ENCODE results near the gene TNIP2. TPM values are rescaled to one million over a fixed set of nuclear protein-coding genes. Genes with fewer than 3 reads are reported as not detected.

The TNIP2 gene
- total RNA-seq, 1 experiment from 2014 or later: 41.0 TPM

DNA sequence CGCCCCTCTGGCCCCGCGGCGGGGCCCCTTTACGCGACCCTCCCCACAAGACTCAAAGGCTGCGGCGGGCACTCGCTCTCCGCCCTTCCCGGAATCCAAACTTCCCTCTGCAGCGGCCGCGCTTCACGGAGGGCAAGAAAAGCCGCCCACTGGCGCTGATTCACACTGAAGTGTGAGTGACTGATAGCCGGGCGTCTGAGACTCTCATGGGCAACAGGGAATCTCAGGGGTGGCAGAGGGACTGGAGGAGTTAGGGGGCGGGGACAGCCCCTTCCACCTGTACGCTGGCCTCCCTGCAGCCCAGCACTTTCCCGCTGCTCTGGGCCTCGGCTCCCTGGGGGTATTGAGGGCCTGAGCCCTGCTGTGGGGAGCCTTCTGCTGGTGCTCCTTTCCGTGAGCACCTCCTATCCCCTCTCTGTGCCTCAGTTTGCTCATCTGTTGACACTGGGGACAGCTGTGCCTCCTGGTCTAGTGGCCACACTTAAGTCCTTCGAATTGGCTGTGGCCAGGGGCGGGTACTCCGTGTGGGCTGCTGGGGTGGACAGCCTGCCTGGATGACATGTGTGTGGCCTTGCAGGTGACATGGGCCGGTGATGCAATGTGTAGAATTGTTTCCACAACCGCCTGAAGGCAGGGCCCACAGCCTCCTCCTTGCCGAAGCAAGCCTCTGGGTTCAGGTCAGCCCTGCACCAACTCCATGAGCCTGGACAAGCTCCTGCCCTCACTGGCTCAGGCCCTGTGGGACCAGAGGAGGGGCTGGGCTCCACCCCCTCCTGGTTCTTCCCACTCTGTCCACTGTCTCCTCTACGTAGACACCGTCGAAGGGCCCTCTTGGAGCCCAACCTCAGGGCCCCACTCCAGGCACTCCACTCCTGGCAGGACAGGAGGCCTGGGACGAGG is 37.7 kb upstream of the TNIP2 start (continued):
- TF ChIP-seq FOSL1 (IDR thresholded peaks at IDR 0.05; ENCODE audit: low read depth) (no peak), EZH2phosphoT487 (IDR thresholded peaks at IDR 0.05; ENCODE audit: borderline replicate concordance) (no peak), SP1 (IDR thresholded peaks at IDR 0.05; ENCODE audit: low read depth) (no peak), SIN3A (IDR thresholded peaks at IDR 0.05; ENCODE audit: low read depth) (no peak), ZNF274 (IDR thresholded peaks at IDR 0.05; ENCODE audit: low read depth, low read length) (no peak)
- TF ChIP-seq, protein P1, sequence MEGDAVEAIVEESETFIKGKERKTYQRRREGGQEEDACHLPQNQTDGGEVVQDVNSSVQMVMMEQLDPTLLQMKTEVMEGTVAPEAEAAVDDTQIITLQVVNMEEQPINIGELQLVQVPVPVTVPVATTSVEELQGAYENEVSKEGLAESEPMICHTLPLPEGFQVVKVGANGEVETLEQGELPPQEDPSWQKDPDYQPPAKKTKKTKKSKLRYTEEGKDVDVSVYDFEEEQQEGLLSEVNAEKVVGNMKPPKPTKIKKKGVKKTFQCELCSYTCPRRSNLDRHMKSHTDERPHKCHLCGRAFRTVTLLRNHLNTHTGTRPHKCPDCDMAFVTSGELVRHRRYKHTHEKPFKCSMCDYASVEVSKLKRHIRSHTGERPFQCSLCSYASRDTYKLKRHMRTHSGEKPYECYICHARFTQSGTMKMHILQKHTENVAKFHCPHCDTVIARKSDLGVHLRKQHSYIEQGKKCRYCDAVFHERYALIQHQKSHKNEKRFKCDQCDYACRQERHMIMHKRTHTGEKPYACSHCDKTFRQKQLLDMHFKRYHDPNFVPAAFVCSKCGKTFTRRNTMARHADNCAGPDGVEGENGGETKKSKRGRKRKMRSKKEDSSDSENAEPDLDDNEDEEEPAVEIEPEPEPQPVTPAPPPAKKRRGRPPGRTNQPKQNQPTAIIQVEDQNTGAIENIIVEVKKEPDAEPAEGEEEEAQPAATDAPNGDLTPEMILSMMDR (IDR thresholded peaks at IDR 0.05 in 2 of 3, conservative IDR thresholded peaks at IDR 0.05 in 1 of 3; ENCODE audit: borderline replicate concordance in 1 of 3, insufficient read depth in 1 of 3, low read depth in 2 of 3, low read length in 2 of 3): no peak

DNA sequence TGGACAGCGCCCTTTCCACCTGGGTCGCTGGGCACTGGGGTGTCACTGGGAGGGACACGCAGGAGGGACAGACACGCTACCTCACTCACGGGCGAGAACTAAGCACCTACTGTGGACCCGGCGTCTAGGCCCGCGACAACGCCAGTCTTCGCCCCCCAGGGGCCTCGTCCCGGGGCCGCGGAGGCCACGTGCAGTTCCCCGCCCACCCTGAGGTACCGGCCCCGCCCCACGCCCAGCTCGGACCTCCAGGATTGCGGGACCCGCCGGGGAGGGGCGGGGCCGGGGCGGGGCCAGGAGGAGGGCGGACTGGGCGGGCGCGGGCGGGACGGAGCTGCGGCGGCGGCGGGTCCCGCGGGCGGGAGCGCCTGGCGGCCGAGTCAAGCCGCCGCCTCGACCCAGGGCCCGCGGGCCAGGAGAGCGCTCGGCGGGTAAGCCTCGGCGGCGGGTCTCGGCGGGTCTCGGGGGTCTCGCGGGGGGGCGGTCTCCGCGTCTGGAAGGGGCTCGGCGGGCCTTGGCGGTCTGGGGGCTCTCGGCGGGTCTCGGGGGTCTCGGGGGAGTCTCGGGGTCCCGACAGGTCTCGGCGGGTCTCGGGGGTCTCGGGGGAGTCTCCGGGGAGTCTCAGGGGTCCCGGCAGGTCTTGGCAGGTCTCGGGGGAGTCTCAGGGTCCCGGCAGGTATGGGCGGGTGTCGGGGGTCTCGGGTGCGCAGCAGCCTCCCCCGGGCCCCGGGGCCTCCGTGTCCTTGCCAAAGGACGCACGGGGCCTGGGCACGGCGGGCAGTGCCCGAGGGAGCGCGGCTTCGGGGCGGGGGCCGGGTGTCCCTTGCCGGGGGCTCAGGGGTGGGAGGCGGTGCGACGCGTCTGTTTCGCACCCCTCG is 36.8 kb upstream of the TNIP2 start, which contains the start of gene SH3BP2:
Gene SH3BP2 (plus strand): TSS at position 375 of the 875 bp plus-strand sequence. CDS start 27,533 bp downstream, outside the sequence.
- Histone ChIP-seq H3K27ac (ENCODE audit: low read depth, low read length) (peak within 1 kb of the TSS; percentile 39; the same call in 1 of the 2 replicates), H3K79me2 (ENCODE audit: insufficient read depth, low read length) (no peaks in the 10 kb centered on the region), H3K4me2 (ENCODE audit: low read length) (peak within 1 kb of the TSS; percentile 88), H3K9ac (ENCODE audit: low read length) (peak within 1 kb of the TSS; percentile 66), H4K20me1 (ENCODE audit: insufficient read depth) (no peaks in the 10 kb centered on the region), H3K27me3 (ENCODE audit: insufficient read depth, low read length) (no peaks in the 10 kb centered on the region), H3K9me2 (ENCODE audit: insufficient read depth) (no peaks in the 10 kb centered on the region), H3K4me1 (ENCODE audit: control insufficient read depth in 1 of 2, insufficient read depth in 2 of 2, low read length in 2 of 2) (peaks cover 35 to 49% of the 10 kb centered on the region in 2 experiments), H2AFZ (ENCODE audit: low read depth, low read length, poor library complexity, severe bottlenecking) (peak within 1 kb of the TSS; percentile 45), H3K4me3 (replicated peaks in 1 of 2; ENCODE audit: low read depth in 1 of 2, low read length in 2 of 2) (peak within 1 kb of the TSS; percentile 53 to 62), H3K9me3 (ENCODE audit: control insufficient read depth in 1 of 2, insufficient read depth in 1 of 2, low read depth in 1 of 2, low read length in 2 of 2) (no peaks in the 10 kb centered on the region), H3K36me3 (ENCODE audit: control insufficient read depth in 1 of 2, insufficient read depth in 2 of 2, low read length in 2 of 2) (no peaks in the 10 kb centered on the region)
- ATAC-seq: peak; percentile 88
- no TSS peak for BruUV-seq (replicated peaks)
- POLR2A ChIA-PET: no interaction called here
- TF ChIP-seq, protein P2, sequence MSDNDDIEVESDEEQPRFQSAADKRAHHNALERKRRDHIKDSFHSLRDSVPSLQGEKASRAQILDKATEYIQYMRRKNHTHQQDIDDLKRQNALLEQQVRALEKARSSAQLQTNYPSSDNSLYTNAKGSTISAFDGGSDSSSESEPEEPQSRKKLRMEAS (IDR thresholded peaks at IDR 0.05): no peak
- TF ChIP-seq POLR2AphosphoS5 (IDR thresholded peaks at IDR 0.05; ENCODE audit: low read depth, low read length): peak; percentile 68
- RAD21 ChIA-PET (ENCODE audit: low non-redundant PET in 1 of 2, low total read pairs in 2 of 2, uncharacterized antibody in 2 of 2, unreplicated experiment in 2 of 2): no interaction called here
- CTCF ChIA-PET: no interaction called here
- intact Hi-C loops (cut with micrococcal nuclease): no loop called here
- DNase-seq (ENCODE audit: low read depth, low spot score): peak; percentile 40

Measured in HCT116 (cell line).